Activated CD4-positive, CD25-positive, alpha-beta regulatory T cell treated with anti-CD3 and anti-CD28 coated beads, Interleukin-2, amount 50 U/mL, for 24 hours (primary cell): ENCODE results near the gene CDAN1.
A peak's percentile ranks its signal among the peaks of the same experiment; 100 is the strongest.
"Not testable (repeated sequence)": the region's sequence is repeated elsewhere in the genome, so short reads cannot be mapped to it uniquely, and the experiment has no call there.

Experiments used
- ATAC-seq, 2 donors: fragments of 150-1000 bp; cut with Tn5 transposase; one replicate each; pipeline ENCODE4 v1.10.0; 2021; ENCODE audit warnings: mild to moderate bottlenecking in 1 of 2, moderate library complexity in 1 of 2

The CDAN1 gene

GRCh38 chr15:42736793-42737528 is at the start of gene CDAN1:
CDAN1 (minus strand) TSS chr15:42737128; CDS start chr15:42737102, 26 bp downstream.
- peak; percentile 95 for ATAC-seq

GRCh38 chr15:42785569-42785968 is 48.6 kb upstream of the CDAN1 start:
- no peak for ATAC-seq

GRCh38 chr15:42784705-42785104 is 47.8 kb upstream of the CDAN1 start:
- no peak for ATAC-seq

- no peak for ATAC-seq
These were observed 45.8 kb upstream of the CDAN1 start for GRCh38 chr15:42782716-42783115.

GRCh38 chr15:42775416-42775815 is 38.5 kb upstream of the CDAN1 start:
- no peak for ATAC-seq

GRCh38 chr15:42772901-42773300 is 36.0 kb upstream of the CDAN1 start:
- no peak for ATAC-seq

- ATAC-seq: no peak
These were observed 35.2 kb upstream of the CDAN1 start for GRCh38 chr15:42772144-42772543.

- ATAC-seq: not testable (repeated sequence)
These were observed 29.2 kb upstream of the CDAN1 start for GRCh38 chr15:42766109-42766508.

- not testable (repeated sequence) for ATAC-seq
These were observed 27.3 kb upstream of the CDAN1 start for GRCh38 chr15:42764154-42764731.

- ATAC-seq: not testable (repeated sequence)
These were observed 24.9 kb upstream of the CDAN1 start for GRCh38 chr15:42761813-42762212.

- no peak for ATAC-seq
These were observed 23.8 kb upstream of the CDAN1 start for GRCh38 chr15:42760759-42761158.

- ATAC-seq: no peak
These were observed 22.2 kb upstream of the CDAN1 start for GRCh38 chr15:42759093-42759492.

- ATAC-seq: no peak
These were observed 13.4 kb upstream of the CDAN1 start for GRCh38 chr15:42750306-42750705.

GRCh38 chr15:42749266-42749665 is 12.3 kb upstream of the CDAN1 start:
- ATAC-seq: no peak

GRCh38 chr15:42744195-42744594 is 7.3 kb upstream of the CDAN1 start:
- no peak for ATAC-seq

- no peak for ATAC-seq
These were observed 5.2 kb upstream of the CDAN1 start for GRCh38 chr15:42742149-42742548.

GRCh38 chr15:42741710-42742109 is 4.8 kb upstream of the CDAN1 start:
- no peak for ATAC-seq

- no peak for ATAC-seq
These were observed 801 bp upstream of the CDAN1 start for GRCh38 chr15:42737529-42738328.

GRCh38 chr15:42736178-42736792 is 643 bp downstream of the CDAN1 start:
- ATAC-seq: peak; percentile 15 to 17

GRCh38 chr15:42735382-42736165 is 1.4 kb downstream of the CDAN1 start:
- ATAC-seq: no peak

- ATAC-seq: no peak
These were observed 2.8 kb downstream of the CDAN1 start for GRCh38 chr15:42734076-42734672.

- no peak for ATAC-seq
These were observed 3.9 kb downstream of the CDAN1 start for GRCh38 chr15:42733027-42733426.
